NCI-H1694 (cell line): ENCODE data around the gene ZBTB46.
"Not testable (repeated sequence)": the region's sequence is repeated elsewhere in the genome, so short reads cannot be mapped to it uniquely, and the experiment has no call there.

Experiments used
- DNase-seq: peaks from one replicate; lab custom pipeline; 2025; lab: John Stamatoyannopoulos, UW

Gene ZBTB46

DNA sequence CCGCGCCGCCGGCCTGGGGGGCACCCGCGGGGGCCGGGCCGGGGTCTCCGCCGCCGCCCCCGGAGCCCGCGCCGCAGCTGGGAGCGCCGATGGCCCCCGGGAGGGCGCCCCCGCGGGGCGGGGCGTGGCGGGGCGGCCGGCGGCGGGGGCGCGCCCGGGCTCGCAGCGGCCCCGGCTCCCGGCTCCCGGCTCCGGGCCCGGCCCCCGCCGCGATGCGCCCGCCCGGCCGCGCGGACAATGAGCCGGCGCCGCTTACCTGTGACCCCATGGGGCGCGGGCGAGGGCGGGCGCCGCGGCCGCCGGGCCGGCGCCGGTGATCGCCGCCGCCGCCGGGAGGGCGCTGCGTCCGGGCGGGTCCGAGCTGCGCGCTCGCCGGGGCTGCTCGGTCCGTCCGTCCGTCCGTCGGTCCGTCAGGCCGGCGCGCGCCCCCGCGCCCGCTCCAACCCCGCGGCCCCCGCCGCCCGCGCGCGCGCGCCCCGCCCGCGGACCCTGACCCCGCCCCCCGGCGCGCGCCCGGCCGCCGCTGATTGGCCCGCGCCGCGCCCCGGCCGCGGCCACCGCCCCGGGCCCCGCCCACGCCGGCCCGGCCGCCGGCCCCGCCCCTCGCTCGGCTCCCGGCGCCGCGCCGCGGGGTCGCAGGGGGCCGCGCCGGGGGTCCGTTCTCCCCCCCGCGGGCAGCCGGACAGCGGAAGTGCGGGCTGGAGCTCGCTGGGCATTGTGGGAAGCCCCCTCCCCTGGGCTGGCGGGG lies at the start of gene ZBTB46:
TSS of gene ZBTB46 (minus strand) at position 424 of the 748 bp plus-strand sequence. CDS start 40,507 bp downstream, outside the sequence.
- no peak for DNase-seq

DNA sequence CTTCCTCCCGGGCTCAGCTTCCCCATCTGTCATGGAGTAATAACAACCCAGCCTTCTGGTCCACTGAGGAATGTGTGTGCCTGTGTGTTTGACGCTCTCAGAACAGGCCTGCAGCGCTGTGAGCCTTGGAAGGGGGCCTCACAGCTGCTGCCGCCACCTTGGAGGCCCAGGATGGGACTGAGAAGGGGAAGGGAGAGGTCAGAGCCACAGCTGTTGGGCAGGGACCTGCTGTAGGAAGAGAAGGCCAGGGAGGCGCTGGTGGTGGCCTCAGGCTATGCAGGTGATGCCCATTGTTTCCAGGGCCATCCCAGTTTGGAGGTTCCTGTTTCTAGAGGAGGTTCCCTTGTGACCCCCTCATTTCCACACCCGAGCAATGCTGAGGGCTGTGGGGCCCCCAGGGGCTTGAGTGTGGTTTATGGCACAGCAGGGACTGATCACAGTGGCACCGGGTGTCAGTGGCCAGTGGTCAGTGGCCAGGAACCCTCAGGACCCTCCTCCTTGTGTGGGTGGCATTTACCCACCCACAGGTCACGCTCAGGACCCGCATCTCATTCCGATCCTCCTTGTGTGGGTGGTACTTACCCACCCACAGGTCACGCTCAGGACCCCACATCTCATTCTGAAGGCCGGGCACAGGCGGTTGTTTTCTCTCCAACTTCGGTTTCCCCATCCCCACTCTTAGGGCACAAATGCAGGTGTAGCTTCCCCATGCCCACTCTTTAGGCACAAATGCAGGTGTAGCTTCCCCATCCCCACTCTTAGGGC lies 48.0 kb upstream of the ZBTB46 start:
- no peak for DNase-seq

DNA sequence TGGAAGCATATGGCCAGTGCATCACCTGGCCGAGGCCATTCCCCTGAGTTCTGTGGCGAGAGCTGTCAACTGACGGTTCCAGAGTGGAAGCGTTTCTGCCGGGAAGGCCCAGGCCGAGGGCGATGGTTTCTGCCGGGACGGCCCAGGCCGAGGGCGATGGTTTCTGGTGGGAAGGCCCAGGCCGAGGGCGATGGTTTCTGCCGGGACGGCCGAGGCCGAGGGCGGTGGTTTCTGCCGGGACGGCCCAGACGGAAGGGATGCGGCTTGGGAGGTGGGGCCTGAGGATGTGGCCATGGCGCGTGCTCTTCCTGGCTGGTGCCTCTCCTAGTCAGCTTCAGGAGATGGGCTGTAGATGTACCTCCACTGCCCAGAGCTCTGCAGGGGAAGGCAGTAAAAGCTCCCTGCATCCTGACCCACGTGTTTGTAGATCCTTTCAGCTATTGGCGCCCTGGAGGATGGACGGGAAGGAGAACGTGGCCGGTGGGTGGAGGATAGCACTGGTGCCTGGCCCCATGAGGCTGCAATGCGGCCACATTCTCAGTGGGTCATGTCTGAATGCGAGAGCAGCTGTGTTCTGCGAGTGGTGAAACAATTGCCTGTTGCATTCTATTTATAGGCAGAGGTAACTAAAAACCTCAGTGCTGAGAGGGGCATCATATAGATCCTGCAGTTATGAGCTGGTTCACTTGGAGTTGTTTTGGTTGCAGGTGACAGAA lies 46.8 kb upstream of the ZBTB46 start:
- no peak for DNase-seq

DNA sequence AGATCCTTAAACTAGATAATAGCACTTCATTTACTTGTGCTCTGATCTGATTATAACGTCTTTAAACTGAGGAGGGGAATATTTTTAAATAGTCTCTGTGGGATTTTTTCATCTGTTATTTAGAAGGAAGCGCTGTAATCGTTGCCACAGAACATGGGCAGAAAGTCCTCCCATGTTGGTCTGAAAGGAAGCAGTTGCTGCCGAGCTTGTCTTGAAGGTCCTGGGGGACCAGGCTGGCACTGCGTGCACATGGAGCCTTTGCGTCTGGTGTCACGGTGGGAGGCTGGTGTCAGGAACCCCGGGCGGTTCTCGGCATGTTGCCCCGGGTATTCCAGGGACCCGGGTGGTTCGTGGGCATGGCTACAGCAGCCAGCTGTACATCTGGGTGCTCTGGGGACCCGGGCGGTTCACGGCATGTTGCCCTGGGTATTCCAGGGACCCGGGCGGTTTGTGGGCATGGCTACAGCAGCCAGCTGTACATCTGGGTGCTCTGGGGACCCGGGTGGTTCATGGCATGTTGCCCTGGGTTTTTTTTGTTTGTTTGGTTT lies 45.5 kb upstream of the ZBTB46 start:
- peak; percentile 87 for DNase-seq

- not testable (repeated sequence) for DNase-seq
Observed at GRCh38 chr20:63874241-63874640, 43.2 kb upstream of the ZBTB46 start.

DNA sequence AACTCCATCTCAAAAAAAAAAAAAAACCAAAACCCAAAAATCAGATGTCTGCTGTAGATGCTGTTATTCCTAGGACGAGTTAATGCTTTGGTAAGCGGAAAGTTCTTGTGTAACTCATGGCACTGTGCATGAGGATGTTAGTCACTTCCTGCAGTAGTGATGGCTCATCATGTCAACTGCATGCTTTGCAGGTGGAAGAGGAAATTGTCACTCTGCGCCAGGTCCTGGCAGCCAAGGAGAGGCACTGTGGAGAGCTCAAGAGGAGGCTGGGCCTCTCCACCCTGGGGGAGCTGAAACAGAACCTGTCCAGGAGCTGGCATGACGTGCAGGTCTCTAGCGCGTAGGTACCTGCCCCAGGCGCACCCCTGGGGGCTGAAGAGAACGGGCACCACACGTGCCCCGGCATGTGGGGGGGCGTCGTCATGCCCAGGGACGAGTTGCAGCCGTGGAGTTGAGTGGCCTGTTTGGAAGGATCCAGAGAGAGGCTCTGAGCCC lies 42.5 kb upstream of the ZBTB46 start:
- no peak for DNase-seq

DNA sequence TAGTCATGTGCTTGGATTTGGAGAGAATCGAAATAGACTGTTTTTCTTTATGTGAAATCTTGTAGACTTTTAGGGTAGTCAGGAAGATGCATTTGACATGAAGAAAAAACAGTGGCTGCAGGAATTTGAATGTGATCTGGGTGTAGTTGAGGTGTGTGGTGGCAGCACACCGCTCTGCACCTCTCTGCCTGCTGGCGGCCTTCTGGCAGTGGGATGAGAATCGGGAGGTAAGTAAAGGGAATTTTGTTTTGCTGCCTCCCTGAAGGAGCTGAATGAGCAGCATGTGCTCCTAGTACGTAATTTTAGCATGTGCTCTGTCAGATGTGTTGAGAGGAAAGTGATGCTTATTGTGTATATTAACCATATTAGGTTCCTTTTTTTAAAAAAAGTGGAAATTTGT lies 37.2 kb upstream of the ZBTB46 start:
- no peak for DNase-seq

DNA sequence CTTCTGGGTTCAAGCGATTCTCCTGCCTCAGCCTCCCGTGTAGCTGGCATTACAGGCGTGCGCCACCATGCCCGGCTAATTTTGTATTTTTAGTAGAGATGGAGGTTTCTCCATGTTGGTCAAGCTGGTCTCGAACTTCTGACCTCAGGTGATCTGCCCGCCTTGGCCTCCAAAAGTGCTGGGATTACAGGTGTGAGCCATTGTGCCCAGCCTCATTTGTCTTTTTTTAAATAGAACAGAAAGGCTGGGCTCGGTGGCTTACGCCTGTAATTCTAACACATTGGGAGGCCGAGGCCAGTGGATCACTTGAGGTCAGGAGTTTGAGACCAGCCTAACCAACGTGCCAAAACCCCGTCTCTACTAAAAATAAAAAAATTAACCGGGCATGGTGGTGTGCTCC lies 36.0 kb upstream of the ZBTB46 start:
- not testable (repeated sequence) for DNase-seq

DNA sequence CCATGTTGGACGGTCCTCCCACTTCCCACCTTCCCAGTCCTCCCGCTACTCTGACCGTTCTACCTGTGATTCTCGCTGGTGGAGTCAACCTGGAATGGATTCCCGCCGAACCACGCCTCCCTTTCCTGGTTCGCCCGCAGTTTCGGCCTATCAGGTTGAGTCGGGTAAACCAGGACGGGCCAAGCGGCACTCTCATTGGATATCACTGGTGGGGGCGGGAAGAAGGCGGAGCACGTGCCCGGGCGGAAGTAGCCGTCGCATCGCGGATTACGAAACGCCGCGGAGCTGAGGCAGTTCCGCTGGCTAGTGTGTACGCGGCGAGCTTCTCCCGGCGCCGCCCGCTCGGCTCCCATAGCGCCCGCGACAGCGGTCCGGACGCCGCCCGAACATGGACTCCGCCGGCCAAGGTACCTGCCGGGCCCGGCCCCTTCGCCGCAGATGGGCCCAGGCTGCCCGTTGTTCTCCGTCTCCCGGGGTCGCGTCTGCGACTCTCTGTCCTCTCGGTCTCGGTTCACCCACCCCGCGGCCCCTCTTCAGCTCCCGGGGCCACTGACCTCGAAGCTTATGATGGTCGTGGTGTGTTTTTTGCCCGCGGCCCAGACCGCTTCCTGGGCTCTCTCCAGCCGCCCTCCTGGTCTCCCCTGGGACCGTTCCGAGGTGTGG lies 34.0 kb upstream of the ZBTB46 start, which contains the start of gene TPD52L2:
TSS of gene TPD52L2 (plus strand) at position 293 of the 663 bp plus-strand sequence. CDS start at position 389, 96 bp downstream.
- peak; percentile 96 for DNase-seq

DNA sequence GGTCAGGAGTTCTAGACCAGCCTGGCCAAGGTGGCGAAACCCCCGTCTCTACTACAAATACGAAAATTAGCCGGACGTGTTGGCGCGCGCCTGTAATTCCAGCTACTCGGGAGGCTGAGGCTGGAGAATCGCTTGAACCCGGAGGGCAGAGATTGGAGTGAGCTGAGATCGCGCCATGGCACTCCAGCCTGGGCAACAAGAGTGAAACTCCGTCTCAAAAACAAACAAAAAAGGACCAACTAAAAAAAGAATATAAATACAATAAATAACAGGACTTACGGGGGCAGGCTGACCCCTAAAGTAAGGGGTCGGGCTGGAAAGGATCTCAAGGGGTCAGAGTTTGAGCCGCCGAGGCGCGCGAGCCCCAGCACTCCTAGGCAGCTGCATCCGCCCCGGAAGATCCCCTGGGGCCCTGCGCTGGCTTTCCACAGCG lies 33.5 kb upstream of the ZBTB46 start:
- DNase-seq = no peak

DNA sequence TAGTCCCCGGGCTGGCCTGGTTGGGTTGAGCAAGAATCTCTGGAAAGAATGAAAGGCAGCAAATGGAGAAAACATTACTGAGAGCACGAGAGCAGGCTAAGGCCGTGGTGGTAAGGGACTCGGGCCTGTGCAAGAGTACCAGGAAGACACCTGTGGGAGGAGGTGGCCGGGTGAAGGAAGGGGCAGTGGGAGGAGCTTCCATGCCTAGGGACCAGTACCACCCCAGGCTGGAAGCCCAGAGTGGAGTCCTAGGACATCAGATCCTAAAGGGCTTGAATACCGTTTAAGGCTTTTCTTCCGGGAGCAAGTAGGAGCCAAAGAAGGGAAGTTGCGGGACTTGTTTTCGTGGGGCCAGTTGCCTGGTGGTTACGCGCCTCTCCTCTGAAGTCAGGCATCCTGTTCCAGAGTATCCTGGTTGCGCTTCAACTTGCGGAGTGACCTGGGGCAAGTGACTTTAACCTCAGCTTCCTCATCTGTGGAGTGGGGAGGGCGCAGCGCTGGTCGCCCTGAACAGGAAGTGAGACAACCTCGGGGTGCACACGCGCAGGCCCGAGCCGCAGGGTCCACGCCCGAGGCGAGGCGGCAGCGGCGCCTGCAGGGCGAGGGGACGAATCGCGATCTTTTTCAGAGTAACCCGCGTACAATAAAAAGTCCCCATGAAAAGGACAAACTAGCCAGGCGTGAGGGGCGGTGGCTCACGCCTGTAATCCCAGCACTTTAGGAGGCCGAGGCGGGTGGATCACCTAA lies 32.9 kb upstream of the ZBTB46 start:
- DNase-seq = no peak

DNA sequence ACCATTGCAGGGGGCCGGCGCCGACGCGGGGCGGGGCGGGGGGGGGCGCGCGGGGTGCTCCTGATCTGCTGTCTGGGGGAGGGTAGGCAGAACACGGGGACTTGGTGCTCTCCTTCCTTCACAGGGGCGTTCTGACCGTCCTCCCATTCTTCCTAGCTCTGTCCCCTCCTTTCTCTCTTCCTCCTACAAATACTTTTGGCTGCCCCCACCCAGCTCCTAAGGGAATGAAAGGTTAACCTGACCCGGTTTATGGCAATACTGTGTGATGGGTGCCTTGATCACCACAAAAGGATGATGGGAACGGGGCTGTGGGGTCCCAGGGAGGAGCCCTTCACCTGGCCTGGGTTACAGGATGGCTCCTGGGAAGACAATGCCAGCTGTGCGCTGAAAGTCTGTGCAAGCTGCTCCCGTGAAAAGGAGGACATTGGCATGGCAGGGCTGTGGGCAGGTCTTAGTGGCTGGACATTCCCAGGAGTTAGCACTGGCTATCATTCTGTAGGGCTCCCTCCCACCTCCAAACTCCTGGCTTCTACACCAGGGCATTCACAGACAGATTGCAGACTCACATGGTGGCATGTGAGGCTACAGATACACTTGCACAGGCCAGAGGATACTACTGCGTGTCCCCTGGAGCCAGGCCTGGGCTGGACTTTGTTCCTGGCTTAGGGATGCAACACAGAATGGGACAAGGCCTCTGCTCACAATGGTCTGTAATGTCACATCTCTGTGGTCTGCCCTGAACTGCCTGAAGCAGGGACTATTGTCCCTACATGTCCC lies 32.1 kb upstream of the ZBTB46 start:
- DNase-seq = no peak

DNA sequence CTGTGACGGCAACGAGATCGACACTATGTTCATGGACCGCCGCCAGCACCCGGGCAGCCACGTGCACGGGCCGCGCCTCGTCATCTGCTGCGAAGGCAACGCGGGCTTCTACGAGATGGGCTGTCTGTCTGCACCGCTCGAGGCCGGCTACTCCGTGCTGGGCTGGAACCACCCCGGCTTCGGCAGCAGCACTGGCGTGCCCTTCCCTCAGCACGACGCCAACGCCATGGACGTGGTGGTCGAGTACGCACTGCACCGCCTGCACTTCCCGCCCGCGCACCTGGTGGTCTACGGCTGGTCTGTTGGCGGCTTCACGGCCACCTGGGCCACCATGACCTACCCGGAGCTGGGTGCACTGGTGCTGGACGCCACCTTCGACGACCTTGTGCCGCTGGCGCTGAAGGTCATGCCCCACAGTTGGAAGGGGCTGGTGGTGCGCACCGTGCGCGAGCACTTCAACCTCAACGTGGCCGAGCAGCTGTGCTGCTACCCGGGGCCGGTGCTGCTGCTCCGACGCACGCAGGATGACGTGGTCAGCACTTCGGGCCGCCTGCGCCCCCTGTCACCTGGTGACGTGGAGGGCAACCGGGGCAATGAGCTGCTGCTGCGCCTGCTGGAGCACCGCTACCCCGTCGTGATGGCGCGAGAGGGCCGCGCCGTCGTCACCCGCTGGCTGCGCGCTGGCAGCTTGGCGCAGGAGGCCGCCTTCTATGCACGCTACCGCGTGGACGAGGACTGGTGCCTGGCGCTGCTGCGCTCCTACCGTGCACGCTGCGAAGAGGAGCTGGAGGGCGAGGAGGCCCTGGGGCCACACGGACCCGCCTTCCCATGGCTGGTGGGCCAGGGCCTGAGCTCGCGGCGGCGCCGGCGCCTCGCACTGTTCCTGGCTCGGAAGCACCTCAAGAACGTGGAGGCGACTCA lies 31.2 kb upstream of the ZBTB46 start:
- no peak for DNase-seq

- DNase-seq = no peak
Observed at GRCh38 chr20:63861365-63861934, 30.4 kb upstream of the ZBTB46 start, which contains the start of gene ABHD16B. Gene ABHD16B, plus strand, starts transcription at chr20:63861498. Its CDS starts 43 bp downstream, at chr20:63861541.

DNA sequence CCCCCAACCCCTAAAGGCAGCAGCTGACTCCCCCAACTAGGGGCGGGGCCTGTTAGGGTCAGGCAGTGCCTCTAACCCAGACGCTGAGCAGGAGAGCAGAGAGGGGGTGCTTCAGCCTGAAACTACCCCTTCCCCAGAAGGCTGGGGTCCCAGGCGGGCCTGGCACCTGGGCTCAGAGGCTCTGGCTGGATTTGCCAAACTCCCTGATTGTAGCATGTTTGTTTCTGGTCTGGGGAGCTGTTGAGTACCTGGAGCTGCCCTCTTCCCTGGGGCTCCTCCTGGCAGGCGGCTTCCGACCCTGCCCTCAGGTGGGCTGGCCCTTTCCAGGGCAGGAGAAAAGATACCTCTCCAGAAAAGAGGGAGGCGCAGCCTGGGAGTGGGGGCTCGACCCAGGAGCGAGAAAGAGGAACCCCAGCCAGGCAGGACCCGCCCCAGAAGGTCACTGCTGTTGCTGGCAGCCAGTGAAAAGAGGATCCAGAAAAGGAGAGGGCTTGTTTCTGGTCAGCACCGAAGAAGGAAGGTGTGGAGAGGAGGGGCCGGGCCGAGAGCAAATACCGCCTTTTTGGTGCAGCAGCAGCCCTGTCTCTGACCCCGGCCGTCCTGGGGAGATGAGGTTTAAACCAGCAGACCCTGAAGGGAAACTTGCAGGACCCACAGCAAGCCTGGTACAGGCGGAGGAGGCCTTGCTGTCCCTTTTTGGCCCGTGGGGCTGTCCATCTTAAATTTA lies 29.4 kb upstream of the ZBTB46 start:
- no peak for DNase-seq

DNA sequence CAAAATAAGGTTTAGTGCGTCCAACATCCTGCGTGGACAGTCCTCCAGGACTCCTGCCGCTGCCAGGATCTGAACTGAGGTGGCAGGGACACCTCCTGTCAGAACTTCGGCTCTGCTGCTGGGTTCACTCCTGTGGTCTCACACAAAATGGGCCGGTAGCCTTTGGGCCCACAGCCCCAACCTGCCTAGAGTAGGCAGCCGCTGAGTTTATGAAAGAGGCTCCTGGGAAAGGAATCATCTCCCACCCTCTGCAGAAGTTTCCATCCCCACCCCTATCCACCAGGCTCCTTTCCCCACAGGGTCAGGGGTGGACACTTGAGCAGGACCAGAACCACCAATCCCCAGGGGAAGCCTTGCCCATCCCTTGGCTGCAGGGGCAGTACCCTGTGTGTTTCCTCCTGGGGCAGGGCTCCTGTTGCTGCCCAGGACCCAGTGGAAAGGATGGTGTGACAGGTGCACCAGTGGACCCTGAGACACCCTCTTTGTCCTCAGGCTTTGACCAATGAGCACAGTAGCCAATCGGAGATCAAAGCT lies 28.2 kb upstream of the ZBTB46 start:
- DNase-seq = no peak

DNA sequence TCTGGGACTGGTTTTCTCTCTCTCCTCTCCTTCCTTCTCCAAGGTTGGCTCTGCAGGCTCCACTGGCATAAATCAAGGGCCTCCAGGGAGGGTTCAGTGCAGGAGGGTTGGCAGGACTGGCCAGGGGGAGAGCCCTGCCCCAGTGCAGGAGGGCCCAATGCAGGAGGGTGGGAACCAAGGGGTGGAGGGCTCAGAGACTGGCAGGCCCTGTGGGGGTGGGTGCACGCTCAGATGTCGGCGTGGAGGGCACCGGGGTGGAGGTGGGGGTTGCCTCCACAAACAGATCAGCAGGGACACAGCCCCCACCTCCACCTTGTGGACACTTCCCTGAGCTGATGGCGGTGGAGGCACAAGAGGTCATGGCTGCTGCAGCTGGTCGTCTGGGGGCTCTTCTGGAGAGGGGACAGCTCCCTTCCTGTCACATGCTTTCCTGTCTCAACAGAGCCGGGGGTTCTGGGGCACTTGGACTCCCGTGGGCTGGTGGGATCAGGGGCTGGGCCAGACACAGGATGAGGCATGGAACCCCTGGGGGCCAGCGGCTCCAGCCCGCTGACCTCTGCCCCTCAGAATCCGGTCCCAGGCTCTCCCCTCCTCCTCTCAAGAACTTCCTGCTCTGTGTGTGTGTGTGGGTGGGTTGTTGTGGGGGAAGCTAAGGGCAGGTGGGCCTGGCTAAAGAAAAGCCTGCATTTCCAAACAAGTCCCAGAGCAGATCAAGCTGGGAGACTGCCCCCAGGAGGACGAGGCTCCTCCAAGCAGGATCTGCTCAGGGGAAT lies 27.5 kb upstream of the ZBTB46 start:
- peak; percentile 11 for DNase-seq
